K562 (cell line): Measurements from ENCODE around the gene SGMS1. TPM values are rescaled to one million over a fixed set of nuclear protein-coding genes. Genes with fewer than 3 reads are reported as not detected.
A peak's percentile ranks its signal among the peaks of the same experiment; 100 is the strongest.

Source experiments
- ATAC-seq: fragments of 200-7000 bp; cut with Tn5 transposase; 3 replicates; pipeline ENCODE4 v1.9.1; 2020; ENCODE audit warnings: moderate library complexity
- BruUV-seq: library from RNA; stranded (reverse); fragments of 400-500 nt; replicated peaks from 2 replicates; lab custom pipeline; 2021; lab: Mats Ljungman, UMichigan
- CTCF ChIA-PET: fragments of 300-600 bp; formaldehyde crosslinking; extraction: SDS; loops from one replicate; lab custom pipeline; 2021; ENCODE audit warnings: low intra/inter-chr PET ratio; lab: Yijun Ruan, JAX
- POLR2A ChIA-PET: fragments of 300-600, 350-650 bp; sonication (Branson Sonifier 250); formaldehyde crosslinking; extraction: SDS; loops from one replicate; lab custom pipeline; 2021; ENCODE audit warnings: antibody characterized with exemption, inconsistent platforms; lab: Yijun Ruan, JAX
- DNase-seq, 4 experiments: peaks; one replicate each; pipeline versions ENCODE4 v3.0.0 to v3.0.0-alpha.2; 2011 to 2018; ENCODE audit warnings: low spot score in 3 of 4, mixed read lengths in 3 of 4; ENCODE audit errors: extremely low read depth in 1 of 4
- FAIRE-seq: peaks from 2 replicates; lab custom pipeline; 2011; peaks lifted over from hg19 to GRCh38; lab: Jason Lieb, UNC
- H2AFZ ChIP-seq: 2 replicates; pipeline ENCODE4 v1.6.0; 2011; ENCODE audit warnings: low read depth, low read length, control low read depth, inconsistent platforms
- H3K27ac ChIP-seq: fragments of 200-600 bp; 3 replicates; pipeline ENCODE4 v1.8.0; 2011; ENCODE audit warnings: low read depth, mild to moderate bottlenecking, control low read depth, inconsistent platforms, low read length, moderate library complexity, mixed read lengths; ENCODE audit errors: extremely low read depth
- H3K27me3 ChIP-seq, 2 experiments: fragments of 300-600 bp in 1 of 2; 2 replicates in 1 of 2; 3 replicates in 1 of 2; pipeline versions ENCODE4 v1.6.0 to v1.8.0; 2011; ENCODE audit warnings: inconsistent platforms in 2 of 2, low read length in 2 of 2, mild to moderate bottlenecking in 1 of 2, mixed read lengths in 1 of 2, moderate library complexity in 1 of 2; ENCODE audit not compliant: control insufficient read depth in 2 of 2, insufficient read depth in 2 of 2
- H3K36me3 ChIP-seq: fragments of 300-600 bp; 3 replicates; pipeline ENCODE4 v1.8.0; 2011; ENCODE audit warnings: mild to moderate bottlenecking, low read length, inconsistent platforms; ENCODE audit not compliant: control insufficient read depth, insufficient read depth
- H3K4me1 ChIP-seq, 2 experiments: fragments of 200-600 bp in 1 of 2; replicated peaks in 1 of 2; 2 replicates in 1 of 2; 3 replicates in 1 of 2; pipeline versions ENCODE4 v1.5.1 to v1.8.0; 2011; ENCODE audit warnings: inconsistent platforms in 2 of 2, low read length in 2 of 2, mild to moderate bottlenecking in 1 of 2, mixed read lengths in 1 of 2, moderate library complexity in 1 of 2; ENCODE audit not compliant: control insufficient read depth in 2 of 2, insufficient read depth in 2 of 2
- H3K4me2 ChIP-seq: 2 replicates; pipeline ENCODE4 v1.6.1; 2011; ENCODE audit warnings: low read length, control low read depth, inconsistent platforms, mixed read lengths; ENCODE audit not compliant: insufficient read depth
- H3K4me3 ChIP-seq: fragments of 200-600 bp; sonication (generic), shearing (Covaris generic); 2 replicates; pipeline ENCODE4 v1.5.1; 2016; ENCODE audit warnings: control low read depth, inconsistent platforms
- H3K79me2 ChIP-seq: fragments of 200-600 bp; 3 replicates; pipeline ENCODE4 v1.8.0; 2011; ENCODE audit warnings: low read length, inconsistent platforms; ENCODE audit not compliant: control insufficient read depth, insufficient read depth
- H3K9ac ChIP-seq, 2 experiments: 2 replicates each; pipeline versions ENCODE4 v1.6.0 to v1.6.1; 2011; ENCODE audit warnings: low read depth in 2 of 2, low read length in 2 of 2, control low read depth in 1 of 2, inconsistent platforms in 1 of 2, mild to moderate bottlenecking in 1 of 2, mixed read lengths in 1 of 2; ENCODE audit not compliant: insufficient read depth in 1 of 2
- H3K9me1 ChIP-seq: one replicate; pipeline ENCODE4 v1.6.0; 2011; ENCODE audit warnings: inconsistent platforms, mild to moderate bottlenecking, low read length, moderate library complexity; ENCODE audit not compliant: control insufficient read depth, insufficient read depth
- H3K9me3 ChIP-seq: replicated peaks from 2 replicates; pipeline ENCODE4 v1.5.1; 2011; ENCODE audit warnings: low read depth, low read length, inconsistent platforms; ENCODE audit not compliant: control insufficient read depth, insufficient read depth
- H4K20me1 ChIP-seq: replicated peaks from 2 replicates; pipeline ENCODE4 v1.6.1; 2011; ENCODE audit warnings: low read length, inconsistent platforms, mixed read lengths; ENCODE audit not compliant: control insufficient read depth, insufficient read depth
- BMI1 ChIP-seq: fragments of 150-350 bp; IDR thresholded peaks from 2 replicates; pipeline ENCODE4 v1.6.1; 2014; ENCODE audit warnings: low read length
- CBFB ChIP-seq: sonication (generic); formaldehyde crosslinking; IDR thresholded peaks from 2 replicates; pipeline ENCODE4 v1.4.0; 2020; ENCODE audit warnings: mild to moderate bottlenecking, missing genetic modification reagents
- CHCHD3 ChIP-seq: fragments of 250-450 bp; sonication (Bioruptor Pico); IDR thresholded peaks from 2 replicates; pipeline ENCODE4 v2.1.2; 2022; ENCODE audit warnings: mild to moderate bottlenecking
- DACH1 ChIP-seq: fragments of 450-650 bp; IDR thresholded peaks from 2 replicates; pipeline ENCODE4 v1.6.1; 2018; ENCODE audit not compliant: partially characterized antibody
- GABPB2 ChIP-seq: fragments of 250-450 bp; sonication (Bioruptor Pico); conservative IDR thresholded peaks from 2 replicates; pipeline ENCODE4 v1.5.1; 2021; ENCODE audit warnings: mild to moderate bottlenecking
- HDAC6 ChIP-seq: IDR thresholded peaks from 2 replicates; pipeline ENCODE4 v1.6.1; 2012; ENCODE audit warnings: low read depth, mild to moderate bottlenecking, control low read depth, inconsistent platforms, low read length, moderate library complexity
- HMG20B ChIP-seq: fragments of 250-450 bp; sonication (Bioruptor Pico); IDR thresholded peaks from 2 replicates; pipeline ENCODE4 v1.5.0; 2021; ENCODE audit warnings: mild to moderate bottlenecking
- L3MBTL2 ChIP-seq: fragments of 450-650 bp; IDR thresholded peaks from 2 replicates; pipeline ENCODE4 v1.6.1; 2016; ENCODE audit warnings: mild to moderate bottlenecking, moderate library complexity
- MLLT1 ChIP-seq, 2 experiments: fragments of 450-650 bp; IDR thresholded peaks; 2 replicates each; pipeline ENCODE4 v1.6.1; 2016
- NR1H2 ChIP-seq: sonication (generic); formaldehyde crosslinking; IDR thresholded peaks from 2 replicates; pipeline ENCODE4 v1.4.0; 2020; ENCODE audit warnings: mild to moderate bottlenecking, missing genetic modification reagents
- POLR2A ChIP-seq: fragments of 450-650 bp; conservative IDR thresholded peaks from 2 replicates; pipeline ENCODE4 v1.6.1; 2016
- PTBP1 ChIP-seq: fragments of 200-400 bp; formaldehyde crosslinking; IDR thresholded peaks from 2 replicates; pipeline ENCODE4 v1.6.1; 2017; ENCODE audit warnings: low read depth, low read length
- RBM17 ChIP-seq: fragments of 200-400 bp; formaldehyde crosslinking; IDR thresholded peaks from 2 replicates; pipeline ENCODE4 v1.6.1; 2017; ENCODE audit warnings: low read depth, mild to moderate bottlenecking, low read length, borderline replicate concordance
- RCOR1 ChIP-seq, 2 experiments: IDR thresholded peaks; 2 replicates each; pipeline ENCODE4 v1.6.1; 2012; ENCODE audit warnings: low read depth in 2 of 2, low read length in 2 of 2, borderline replicate concordance in 1 of 2, improper control_type of control experiment in 1 of 2
- RFX7 ChIP-seq: fragments of 250-450 bp; sonication (Bioruptor Pico); IDR thresholded peaks from 2 replicates; pipeline ENCODE4 v1.5.1; 2021; ENCODE audit warnings: mild to moderate bottlenecking
- SPI1 ChIP-seq: IDR thresholded peaks from 2 replicates; pipeline ENCODE4 v1.6.1; 2011; ENCODE audit warnings: low read depth, low read length, control low read depth, borderline replicate concordance
- TEAD1 ChIP-seq, 2 experiments: fragments of 450-650 bp in 1 of 2; sonication (generic) in 1 of 2; formaldehyde crosslinking; IDR thresholded peaks; 2 replicates each; pipeline versions ENCODE4 v1.4.0 to v1.8.0; 2020 to 2022; ENCODE audit warnings: mild to moderate bottlenecking in 2 of 2, missing genetic modification reagents in 1 of 2
- TFAM ChIP-seq: fragments of 250-450 bp; sonication (Bioruptor Pico); conservative IDR thresholded peaks from 2 replicates; pipeline ENCODE4 v1.5.0; 2021; ENCODE audit warnings: mild to moderate bottlenecking, moderate library complexity
- ZFP36 ChIP-seq: fragments of 150-350 bp; IDR thresholded peaks from 2 replicates; pipeline ENCODE4 v1.6.1; 2018; ENCODE audit warnings: low read length, low read depth; ENCODE audit not compliant: partially characterized antibody
- ZNF253 ChIP-seq: fragments of 250-450 bp; sonication (Bioruptor Pico); conservative IDR thresholded peaks from 2 replicates; pipeline ENCODE4 v1.6.1; 2021; ENCODE audit warnings: mild to moderate bottlenecking
- ZNF507 ChIP-seq: conservative IDR thresholded peaks from 2 replicates; pipeline ENCODE4 v1.6.1; 2017; ENCODE audit warnings: missing genetic modification characterization, missing compliant biosample characterization
- in situ Hi-C: fragments of 300-500 bp; cut with MboI; formaldehyde crosslinking; loops from 4 replicates; pipeline ENCODE4 v1.15.0; 2018; ENCODE audit warnings: inconsistent platforms, mixed read lengths
- intact Hi-C: fragments of 100-400 bp; cut with micrococcal nuclease; formaldehyde crosslinking; loops from 2 replicates; pipeline ENCODE4 v1.14.2; 2022
- polyA plus RNA-seq, 8 experiments: library from polyadenylated mRNA; depleted of rRNA in 4 of 8; stranded (reverse) in 5 of 8; unstranded in 3 of 8; fragments of >200 nt; fragmentation: Nextera tagmentation in 2 of 8; fragmentation: Illumina TruSeq in 1 of 8; extraction: Ambion mirVana in 2 of 8; extraction: Trizol in 1 of 8; gene quantifications; 2 replicates each; pipeline versions ENCODE4 v1.2.1 to v1.2.3, GENCODE V29; 2011 to 2014; ENCODE audit warnings: inconsistent platforms in 1 of 8, missing spikeins in 1 of 8
- total RNA-seq, 7 experiments: library from RNA; depleted of rRNA in 6 of 7; stranded (reverse); fragments of >200 nt in 6 of 7; fragmentation: Illumina TruSeq in 2 of 7; extraction: Trizol in 2 of 7; gene quantifications; 2 replicates each; pipeline versions ENCODE4 v1.2.1 to v1.2.3, GENCODE V29; 2011 to 2021; ENCODE audit warnings: low replicate concordance in 1 of 7
- TF ChIP-seq, protein P1 (sequence below): fragments of 450-650 bp; formaldehyde crosslinking; IDR thresholded peaks from 2 replicates; pipeline ENCODE4 v1.4.0; 2022; ENCODE audit warnings: mild to moderate bottlenecking, moderate library complexity
- TF ChIP-seq, protein P2 (sequence below): sonication (generic); IDR thresholded peaks from 2 replicates; pipeline ENCODE4 v1.6.1; 2016

SGMS1 gene
- total and polyA plus RNA-seq, 9 of the 15 experiments (the other 6 are each of a cell fraction or from before 2014, with no cell fraction given) = 22.6 to 232 (median 82.2) TPM

DNA sequence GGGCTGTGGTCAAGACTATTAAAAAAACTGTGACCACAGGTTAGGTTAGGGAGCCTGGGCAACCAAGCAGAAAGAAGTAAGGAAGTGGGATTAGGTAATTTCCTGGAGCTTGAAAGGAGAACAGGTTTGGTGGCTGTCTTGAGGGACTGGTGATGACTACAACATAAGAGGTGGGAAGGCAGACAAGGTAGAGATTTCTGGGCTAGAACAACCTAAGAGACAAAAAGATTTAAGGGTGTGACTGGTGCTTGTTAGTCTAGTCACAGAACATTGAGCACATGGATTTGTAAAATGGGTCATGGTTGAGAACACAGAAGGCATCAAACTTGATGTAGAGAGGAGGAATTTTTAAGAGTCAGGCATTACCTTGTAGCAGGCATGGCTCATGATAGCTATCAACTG is 248.7 kb downstream of the SGMS1 start:
- Histone ChIP-seq H3K9ac (no peak overlapping the region), H3K36me3 (peaks cover 40% of the 10 kb centered on the region), H4K20me1 (peaks cover 12% of the 10 kb centered on the region), H3K9me3 (no peaks in the 10 kb centered on the region), H3K27ac (peak overlapping the region; percentile 13; the same call in 1 of the 3 replicates), H2AFZ (no peak overlapping the region), H3K27me3 (no peaks in the 10 kb centered on the region), H3K79me2 (peaks cover 93% of the 10 kb centered on the region), H3K4me2 (no peak overlapping the region), H3K9me1 (no peaks in the 10 kb centered on the region), H3K4me1 (peaks cover 13 to 32% of the 10 kb centered on the region in 2 experiments; a peak in 4 of 5 replicates), H3K4me3 (no peak overlapping the region)
- FAIRE-seq (no peak), ATAC-seq (peak; percentile 8; the same call in 2 of the 3 replicates), DNase-seq (no peak)
- intact Hi-C loops (no loop called here), in situ Hi-C loops (no loop called here)
- POLR2A ChIA-PET = interaction anchor here (0.8 to 1.6 kb wide), 4 partner anchors 10 to 103 kb away, joined by 3 to 4 read pairs (median 4); no protein-coding TSS in a partner anchor
- BruUV-seq = no TSS peak
- CTCF ChIA-PET = no interaction called here
- no peak for TF ChIP-seq DACH1
- TF ChIP-seq TEAD1 (CRISPR knock-in tag; IDR thresholded peaks at IDR 0.05) = no peak
- TF ChIP-seq NR1H2 (CRISPR knock-in tag) = no peak
- TF ChIP-seq HMG20B (CRISPR knock-in tag) = no peak
- no peak for TF ChIP-seq RBM17
- TF ChIP-seq HDAC6 = no peak
- TF ChIP-seq L3MBTL2 = no peak
- no peak for TF ChIP-seq CBFB (CRISPR knock-in tag)
- TF ChIP-seq, protein P1, sequence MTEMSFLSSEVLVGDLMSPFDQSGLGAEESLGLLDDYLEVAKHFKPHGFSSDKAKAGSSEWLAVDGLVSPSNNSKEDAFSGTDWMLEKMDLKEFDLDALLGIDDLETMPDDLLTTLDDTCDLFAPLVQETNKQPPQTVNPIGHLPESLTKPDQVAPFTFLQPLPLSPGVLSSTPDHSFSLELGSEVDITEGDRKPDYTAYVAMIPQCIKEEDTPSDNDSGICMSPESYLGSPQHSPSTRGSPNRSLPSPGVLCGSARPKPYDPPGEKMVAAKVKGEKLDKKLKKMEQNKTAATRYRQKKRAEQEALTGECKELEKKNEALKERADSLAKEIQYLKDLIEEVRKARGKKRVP (CRISPR knock-in tag) = no peak
- TF ChIP-seq MLLT1 (IDR thresholded peaks at IDR 0.05) = 0 out of 4 replicates have a peak, but pooled peaks of 1 of the 2 experiments have one; percentile 29
- TF ChIP-seq ZFP36 = no peak
- no peak for TF ChIP-seq ZNF507 (tag)
- TF ChIP-seq RFX7 (CRISPR knock-in tag) = no peak
- TF ChIP-seq BMI1 = no peak
- TF ChIP-seq PTBP1 = no peak
- TF ChIP-seq GABPB2 (CRISPR knock-in tag) = no peak
- no peak for TF ChIP-seq POLR2A
- no peak for TF ChIP-seq CHCHD3 (CRISPR knock-in tag)
- peak; percentile 56; the same call in 1 of the 2 replicates for TF ChIP-seq SPI1
- no peak for TF ChIP-seq TFAM (CRISPR knock-in tag)
- TF ChIP-seq, protein P2, sequence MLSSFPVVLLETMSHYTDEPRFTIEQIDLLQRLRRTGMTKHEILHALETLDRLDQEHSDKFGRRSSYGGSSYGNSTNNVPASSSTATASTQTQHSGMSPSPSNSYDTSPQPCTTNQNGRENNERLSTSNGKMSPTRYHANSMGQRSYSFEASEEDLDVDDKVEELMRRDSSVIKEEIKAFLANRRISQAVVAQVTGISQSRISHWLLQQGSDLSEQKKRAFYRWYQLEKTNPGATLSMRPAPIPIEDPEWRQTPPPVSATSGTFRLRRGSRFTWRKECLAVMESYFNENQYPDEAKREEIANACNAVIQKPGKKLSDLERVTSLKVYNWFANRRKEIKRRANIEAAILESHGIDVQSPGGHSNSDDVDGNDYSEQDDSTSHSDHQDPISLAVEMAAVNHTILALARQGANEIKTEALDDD = peak; percentile 37; the same call in 1 of the 2 replicates
- 0 out of 4 replicates have a peak, but pooled peaks of 1 of the 2 experiments have one; percentile 4 for TF ChIP-seq RCOR1 (IDR thresholded peaks at IDR 0.05; ENCODE audit: borderline replicate concordance in 1 of 2, low read depth in 2 of 2, low read length in 2 of 2)
- no peak for TF ChIP-seq ZNF253 (CRISPR knock-in tag)
